A549 (cell line): ENCODE measurements around the gene ISOC1.

ENCODE experiments used
- CTCF ChIP-seq: fragments of >200 bp; sonication (Bioruptor Twin); formaldehyde crosslinking; IDR thresholded peaks from 3 replicates; pipeline ENCODE4 v1.5.1; 2016
- TF ChIP-seq, protein P1 (sequence below): fragments of 200-600 bp; sonication (generic); IDR thresholded peaks from 2 replicates; pipeline ENCODE4 v1.6.1; 2016; ENCODE audit warnings: antibody characterized with exemption, mild to moderate bottlenecking, moderate library complexity

GRCh38 chr5:129078247-129078646 lies 16.3 kb upstream of the ISOC1 start:
- TF ChIP-seq, protein P1, sequence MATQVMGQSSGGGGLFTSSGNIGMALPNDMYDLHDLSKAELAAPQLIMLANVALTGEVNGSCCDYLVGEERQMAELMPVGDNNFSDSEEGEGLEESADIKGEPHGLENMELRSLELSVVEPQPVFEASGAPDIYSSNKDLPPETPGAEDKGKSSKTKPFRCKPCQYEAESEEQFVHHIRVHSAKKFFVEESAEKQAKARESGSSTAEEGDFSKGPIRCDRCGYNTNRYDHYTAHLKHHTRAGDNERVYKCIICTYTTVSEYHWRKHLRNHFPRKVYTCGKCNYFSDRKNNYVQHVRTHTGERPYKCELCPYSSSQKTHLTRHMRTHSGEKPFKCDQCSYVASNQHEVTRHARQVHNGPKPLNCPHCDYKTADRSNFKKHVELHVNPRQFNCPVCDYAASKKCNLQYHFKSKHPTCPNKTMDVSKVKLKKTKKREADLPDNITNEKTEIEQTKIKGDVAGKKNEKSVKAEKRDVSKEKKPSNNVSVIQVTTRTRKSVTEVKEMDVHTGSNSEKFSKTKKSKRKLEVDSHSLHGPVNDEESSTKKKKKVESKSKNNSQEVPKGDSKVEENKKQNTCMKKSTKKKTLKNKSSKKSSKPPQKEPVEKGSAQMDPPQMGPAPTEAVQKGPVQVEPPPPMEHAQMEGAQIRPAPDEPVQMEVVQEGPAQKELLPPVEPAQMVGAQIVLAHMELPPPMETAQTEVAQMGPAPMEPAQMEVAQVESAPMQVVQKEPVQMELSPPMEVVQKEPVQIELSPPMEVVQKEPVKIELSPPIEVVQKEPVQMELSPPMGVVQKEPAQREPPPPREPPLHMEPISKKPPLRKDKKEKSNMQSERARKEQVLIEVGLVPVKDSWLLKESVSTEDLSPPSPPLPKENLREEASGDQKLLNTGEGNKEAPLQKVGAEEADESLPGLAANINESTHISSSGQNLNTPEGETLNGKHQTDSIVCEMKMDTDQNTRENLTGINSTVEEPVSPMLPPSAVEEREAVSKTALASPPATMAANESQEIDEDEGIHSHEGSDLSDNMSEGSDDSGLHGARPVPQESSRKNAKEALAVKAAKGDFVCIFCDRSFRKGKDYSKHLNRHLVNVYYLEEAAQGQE: no peak
- no peak for TF ChIP-seq CTCF
